ENCODE measurements around the gene USP28.

GRCh38 chr11:113817162-113817561 lies 58.2 kb downstream of the USP28 start:
- TF ChIP-seq CTCF (conservative IDR thresholded peaks at IDR 0.05), result no peak
- TF ChIP-seq ZFX (IDR thresholded peaks at IDR 0.05), result no peak
